A549 (cell line): ENCODE measurements around the gene BOLA1. TPM values are rescaled to one million over a fixed set of nuclear protein-coding genes. Genes with fewer than 3 reads are reported as not detected.

Experiments
- ATAC-seq, 2 experiments: fragments of 200-7000 bp in 1 of 2; fragments of >200 bp in 1 of 2; cut with Nextera tagmentation in 1 of 2; cut with Tn5 transposase in 1 of 2; 3 replicates each; pipeline versions ENCODE4 v1.8.0 to v1.9.1; 2018 to 2020; ENCODE audit warnings: mild to moderate bottlenecking in 1 of 2, moderate library complexity in 1 of 2
- CTCF ChIA-PET: fragments of 300-600 bp; sonication (Branson Sonifier 250); formaldehyde crosslinking; extraction: SDS; loops from one replicate; lab custom pipeline; 2021; ENCODE audit warnings: antibody characterized with exemption, inconsistent platforms; lab: Yijun Ruan, JAX
- POLR2A ChIA-PET: fragments of 350-600 bp; formaldehyde crosslinking; extraction: SDS; loops from one replicate; lab custom pipeline; 2021; ENCODE audit warnings: antibody characterized with exemption, inconsistent platforms; lab: Yijun Ruan, JAX
- DNase-seq, 2 experiments: peaks; one replicate each; pipeline versions ENCODE4 v3.0.0 to v3.0.0-alpha.2; 2011 to 2016; ENCODE audit warnings: low read depth in 1 of 2, low spot score in 1 of 2
- FAIRE-seq: peaks from 2 replicates; lab custom pipeline; 2011; peaks lifted over from hg19 to GRCh38; lab: Jason Lieb, UNC
- H3K27ac ChIP-seq, 2 experiments: fragments of >200 bp; sonication (Bioruptor Twin); formaldehyde crosslinking; 3 replicates each; pipeline ENCODE4 v1.5.1; 2016 to 2017
- H3K4me1 ChIP-seq: fragments of >200 bp; sonication (Bioruptor Twin); formaldehyde crosslinking; 3 replicates; pipeline ENCODE4 v1.6.1; 2016
- H3K4me2 ChIP-seq: fragments of >200 bp; sonication (Bioruptor Twin); formaldehyde crosslinking; 3 replicates; pipeline ENCODE4 v1.6.1; 2016
- H3K4me3 ChIP-seq: fragments of >200 bp; sonication (Bioruptor Twin); formaldehyde crosslinking; 3 replicates; pipeline ENCODE4 v1.5.1; 2016
- H3K9me3 ChIP-seq: fragments of >200 bp; sonication (Bioruptor Twin); formaldehyde crosslinking; 3 replicates; pipeline ENCODE4 v1.6.1; 2016
- CBX8 ChIP-seq: fragments of 200-600 bp; sonication (generic); IDR thresholded peaks from 2 replicates; pipeline ENCODE4 v1.6.1; 2016
- CTCF ChIP-seq: fragments of >200 bp; sonication (Bioruptor Twin); formaldehyde crosslinking; IDR thresholded peaks from 3 replicates; pipeline ENCODE4 v1.5.1; 2016
- EHF ChIP-seq: fragments of 250-450 bp; sonication (Bioruptor Pico); IDR thresholded peaks from 2 replicates; pipeline ENCODE4 v1.5.0; 2020; ENCODE audit warnings: mild to moderate bottlenecking
- ESRRA ChIP-seq: fragments of 150-350 bp; IDR thresholded peaks from 2 replicates; pipeline ENCODE4 v1.6.1; 2014; ENCODE audit warnings: mild to moderate bottlenecking, low read length, borderline replicate concordance
- HES2 ChIP-seq: fragments of >200 bp; sonication (Bioruptor Twin); formaldehyde crosslinking; IDR thresholded peaks from 2 replicates; pipeline ENCODE4 v1.6.1; 2016
- HEYL ChIP-seq: fragments of 250-450 bp; sonication (Bioruptor Pico); IDR thresholded peaks from 2 replicates; pipeline ENCODE4 v1.8.0; 2021; ENCODE audit warnings: mild to moderate bottlenecking, moderate library complexity
- HMGXB4 ChIP-seq: fragments of 250-450 bp; sonication (Bioruptor Pico); IDR thresholded peaks from 2 replicates; pipeline ENCODE4 v1.5.0; 2021; ENCODE audit warnings: mild to moderate bottlenecking, moderate library complexity, borderline replicate concordance
- HOXB5 ChIP-seq: fragments of 250-450 bp; sonication (Bioruptor Pico); IDR thresholded peaks from 2 replicates; pipeline ENCODE4 v1.5.0; 2020; ENCODE audit warnings: mild to moderate bottlenecking, moderate library complexity
- KDM1A ChIP-seq: fragments of 200-600 bp; sonication (generic); IDR thresholded peaks from 2 replicates; pipeline ENCODE4 v1.6.1; 2016; ENCODE audit warnings: low read depth, mild to moderate bottlenecking
- MAZ ChIP-seq: fragments of 150-350 bp; IDR thresholded peaks from 2 replicates; pipeline ENCODE4 v1.6.1; 2014; ENCODE audit warnings: antibody characterized with exemption, low read depth, low read length, borderline replicate concordance
- PHF8 ChIP-seq: fragments of 200-600 bp; sonication (generic); IDR thresholded peaks from 2 replicates; pipeline ENCODE4 v1.6.1; 2016; ENCODE audit warnings: low read depth, mild to moderate bottlenecking, antibody characterized with exemption, moderate library complexity, borderline replicate concordance
- POLR2A ChIP-seq: IDR thresholded peaks from 2 replicates; pipeline ENCODE4 v1.6.1; 2012; ENCODE audit warnings: mild to moderate bottlenecking, low read length
- RARB ChIP-seq: fragments of 250-450 bp; sonication (Bioruptor Pico); IDR thresholded peaks from 2 replicates; pipeline ENCODE4 v1.8.0; 2021; ENCODE audit warnings: mild to moderate bottlenecking, moderate library complexity
- RFX5 ChIP-seq: fragments of 450-650 bp; IDR thresholded peaks from 2 replicates; pipeline ENCODE4 v1.7.1; 2014; ENCODE audit warnings: antibody characterized with exemption, mild to moderate bottlenecking, moderate library complexity
- ZSCAN20 ChIP-seq: fragments of 250-450 bp; sonication (Bioruptor Pico); IDR thresholded peaks from 2 replicates; pipeline ENCODE4 v1.8.0; 2022; ENCODE audit warnings: mild to moderate bottlenecking, moderate library complexity
- WGBS: methylation state at CpG from one replicate; pipeline ENCODE4 v1.1.6; 2017; ENCODE audit errors: missing lambda C conversion rate; 5-methylcytosine and 5-hydroxymethylcytosine counted together
- polyA plus RNA-seq, 4 experiments: library from polyadenylated mRNA; depleted of rRNA in 3 of 4; stranded (reverse); fragments of >200 nt; fragmentation: RNase III in 1 of 4; extraction: RNeasy Plus Mini Kit Qiagen cat#74134 plus additional on column Dnase treatment in 1 of 4; gene quantifications; 2 replicates in 3 of 4; 3 replicates in 1 of 4; pipeline ENCODE4 v1.2.3, GENCODE V29; 2011 to 2017

Gene BOLA1
- polyA plus RNA-seq, 2 of the 4 experiments (the other 2 are of a cell fraction): 25.4 to 27.5 TPM

- POLR2A ChIA-PET: no interaction called here
- DNase-seq (no peak), ATAC-seq (no peak), FAIRE-seq (no peak)
- Histone ChIP-seq H3K4me2 (no peak overlapping the region), H3K4me1 (peaks cover 32% of the 10 kb centered on the region), H3K9me3 (no peaks in the 10 kb centered on the region), H3K4me3 (no peak overlapping the region), H3K27ac (no peak overlapping the region)
- TF ChIP-seq PHF8 (no peak), HES2 (no peak), ZSCAN20 (no peak), HEYL (CRISPR knock-in tag) (no peak), RFX5 (no peak), MAZ (no peak), HOXB5 (CRISPR knock-in tag) (no peak), CTCF (no peak), POLR2A (no peak), ESRRA (no peak), RARB (no peak), EHF (no peak)
- WGBS: 95% methylated on average over 4 of the region's 4 CpGs
- CTCF ChIA-PET: interaction anchor here (0.6 to 2.7 kb wide), 3 partner anchors 9 to 45 kb away, joined by 3 to 12 read pairs (median 4); a partner anchor contains a TSS
Observed at GRCh38 chr1:149933208-149933607, 33.8 kb downstream of the BOLA1 start.

GRCh38 chr1:149934356-149934755 is 35.0 kb downstream of the BOLA1 start:
- TF ChIP-seq HMGXB4 (CRISPR knock-in tag): no peak
- TF ChIP-seq CBX8: no peak
- peaks cover 29% of the 10 kb centered on the region for H3K4me1 ChIP-seq
- DNase-seq (no peak), ATAC-seq (no peak), FAIRE-seq (no peak)
- WGBS: 91% methylated on average over 2 of the region's 2 CpGs
- ChIA-PET POLR2A (no interaction called here), CTCF (interaction anchor here (0.7 to 2.7 kb wide), 2 partner anchors 28 to 46 kb away, joined by 4 to 12 read pairs; a partner anchor contains a TSS)
- no peaks in the 10 kb centered on the region for H3K9me3 ChIP-seq
- no peak overlapping the region for H3K4me2 ChIP-seq
- H3K4me3 ChIP-seq: no peak overlapping the region
- H3K27ac ChIP-seq: no peak overlapping the region

- TF ChIP-seq KDM1A (0 out of 2 replicates have a peak, but pooled peaks have one; percentile 21), HES2 (no peak)
- Histone ChIP-seq H3K27ac (peak within 1 kb of the TSS; percentile 94), H3K4me2 (peak within 1 kb of the TSS; percentile 98), H3K4me1 (peaks cover 43% of the 10 kb centered on the region), H3K9me3 (no peaks in the 10 kb centered on the region), H3K4me3 (peak within 1 kb of the TSS; percentile 65)
- ATAC-seq: peak; percentile 69 to 80
- ChIA-PET POLR2A (interaction anchor here (2.2 to 4.6 kb wide), 2 partner anchors 8 to 49 kb away, joined by 12 to 70 read pairs; partner anchors contain the start of gene SF3B4), CTCF (interaction anchor here (0.6 to 1.7 kb wide), 6 partner anchors 11 to 233 kb away, joined by 3 to 8 read pairs (median 4); a partner anchor contains a TSS)
- DNase-seq: peak; percentile 55 to 66
- under 1% methylated on average over 18 of the region's 18 CpGs for WGBS
- no peak for FAIRE-seq
Observed at GRCh38 chr1:149936170-149936991, 37.0 kb downstream of the BOLA1 start, which contains the start of gene MTMR11. TSS of gene MTMR11 (minus strand) at chr1:149936879. CDS start at chr1:149936647, 232 bp downstream.
